Measurements from ENCODE around the gene CAPZA1.

Gene CAPZA1

GRCh38 chr1:112651205-112651604 lies 31.6 kb downstream of the CAPZA1 start:
- no peak overlapping the region for H3K4me3 ChIP-seq (ENCODE audit: low read depth, low read length)
- peaks cover 29 to 71% of the 10 kb centered on the region in 2 experiments for H3K36me3 ChIP-seq (ENCODE audit: control insufficient read depth in 2 of 2, insufficient read depth in 1 of 2, low read length in 2 of 2)
- ChIA-PET POLR2A (no interaction called here), CTCF (interaction anchor here (1.1 to 1.2 kb wide), 3 partner anchors 14 to 57 kb away, joined by 3 read pairs; no protein-coding TSS in a partner anchor)
- no peak overlapping the region for H3K27ac ChIP-seq (ENCODE audit: extremely low read depth, low read depth, low read length)
- H3K9me3 ChIP-seq (ENCODE audit: control insufficient read depth, insufficient read depth, low read depth, low read length) = no peaks in the 10 kb centered on the region
- TF ChIP-seq, protein P1, sequence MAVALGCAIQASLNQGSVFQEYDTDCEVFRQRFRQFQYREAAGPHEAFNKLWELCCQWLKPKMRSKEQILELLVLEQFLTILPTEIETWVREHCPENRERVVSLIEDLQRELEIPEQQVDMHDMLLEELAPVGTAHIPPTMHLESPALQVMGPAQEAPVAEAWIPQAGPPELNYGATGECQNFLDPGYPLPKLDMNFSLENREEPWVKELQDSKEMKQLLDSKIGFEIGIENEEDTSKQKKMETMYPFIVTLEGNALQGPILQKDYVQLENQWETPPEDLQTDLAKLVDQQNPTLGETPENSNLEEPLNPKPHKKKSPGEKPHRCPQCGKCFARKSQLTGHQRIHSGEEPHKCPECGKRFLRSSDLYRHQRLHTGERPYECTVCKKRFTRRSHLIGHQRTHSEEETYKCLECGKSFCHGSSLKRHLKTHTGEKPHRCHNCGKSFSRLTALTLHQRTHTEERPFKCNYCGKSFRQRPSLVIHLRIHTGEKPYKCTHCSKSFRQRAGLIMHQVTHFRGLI (tag by site-specific recombination; IDR thresholded peaks at IDR 0.05) = no peak
- TF ChIP-seq ZNF785 (tag by site-specific recombination; IDR thresholded peaks at IDR 0.05) (no peak), ZNF792 (tag by site-specific recombination; IDR thresholded peaks at IDR 0.05) (no peak), MEIS1 (CRISPR knock-in tag; IDR thresholded peaks at IDR 0.05; ENCODE audit: borderline replicate concordance) (no peak), PRDM1 (tag by site-specific recombination; IDR thresholded peaks at IDR 0.05) (no peak), GLIS1 (tag by site-specific recombination; IDR thresholded peaks at IDR 0.05) (no peak), ZXDB (tag by site-specific recombination; IDR thresholded peaks at IDR 0.05) (no peak)
- TF ChIP-seq, protein P2, sequence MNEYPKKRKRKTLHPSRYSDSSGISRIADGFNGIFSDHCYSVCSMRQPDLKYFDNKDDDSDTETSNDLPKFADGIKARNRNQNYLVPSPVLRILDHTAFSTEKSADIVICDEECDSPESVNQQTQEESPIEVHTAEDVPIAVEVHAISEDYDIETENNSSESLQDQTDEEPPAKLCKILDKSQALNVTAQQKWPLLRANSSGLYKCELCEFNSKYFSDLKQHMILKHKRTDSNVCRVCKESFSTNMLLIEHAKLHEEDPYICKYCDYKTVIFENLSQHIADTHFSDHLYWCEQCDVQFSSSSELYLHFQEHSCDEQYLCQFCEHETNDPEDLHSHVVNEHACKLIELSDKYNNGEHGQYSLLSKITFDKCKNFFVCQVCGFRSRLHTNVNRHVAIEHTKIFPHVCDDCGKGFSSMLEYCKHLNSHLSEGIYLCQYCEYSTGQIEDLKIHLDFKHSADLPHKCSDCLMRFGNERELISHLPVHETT (tag by site-specific recombination; IDR thresholded peaks at IDR 0.05) = no peak
- H3K4me1 ChIP-seq (ENCODE audit: control insufficient read depth, insufficient read depth, low read length) = no peaks in the 10 kb centered on the region

GRCh38 chr1:112665857-112666256 lies 46.2 kb downstream of the CAPZA1 start:
- H3K4me1 ChIP-seq (ENCODE audit: control insufficient read depth, insufficient read depth, low read length) = no peaks in the 10 kb centered on the region
- H3K4me3 ChIP-seq (ENCODE audit: low read depth, low read length) = no peak overlapping the region
- ChIA-PET POLR2A (no interaction called here), CTCF (no interaction called here)
- peak; percentile 73; the same call in 1 of the 2 replicates for TF ChIP-seq ZNF121 (tag by site-specific recombination; IDR thresholded peaks at IDR 0.05)
- no peak for TF ChIP-seq ZNF302 (tag by site-specific recombination; IDR thresholded peaks at IDR 0.05; ENCODE audit: low read depth)
- no peak for TF ChIP-seq ZNF776 (tag by site-specific recombination; IDR thresholded peaks at IDR 0.05; ENCODE audit: borderline replicate concordance)
- no peak for TF ChIP-seq ZNF610 (tag by site-specific recombination; IDR thresholded peaks at IDR 0.05; ENCODE audit: borderline replicate concordance)
- no peak for TF ChIP-seq ZBTB48 (tag by site-specific recombination; IDR thresholded peaks at IDR 0.05)
- TF ChIP-seq SETDB1 (IDR thresholded peaks at IDR 0.05; ENCODE audit: insufficient read length, low read length) = no peak
- no peaks in the 10 kb centered on the region for H3K9me3 ChIP-seq (ENCODE audit: control insufficient read depth, insufficient read depth, low read depth, low read length)
- H3K36me3 ChIP-seq (ENCODE audit: control insufficient read depth in 2 of 2, insufficient read depth in 1 of 2, low read length in 2 of 2) = peaks cover 43 to 95% of the 10 kb centered on the region in 2 experiments
- H3K27ac ChIP-seq (ENCODE audit: extremely low read depth, low read depth, low read length) = no peak overlapping the region

DNA sequence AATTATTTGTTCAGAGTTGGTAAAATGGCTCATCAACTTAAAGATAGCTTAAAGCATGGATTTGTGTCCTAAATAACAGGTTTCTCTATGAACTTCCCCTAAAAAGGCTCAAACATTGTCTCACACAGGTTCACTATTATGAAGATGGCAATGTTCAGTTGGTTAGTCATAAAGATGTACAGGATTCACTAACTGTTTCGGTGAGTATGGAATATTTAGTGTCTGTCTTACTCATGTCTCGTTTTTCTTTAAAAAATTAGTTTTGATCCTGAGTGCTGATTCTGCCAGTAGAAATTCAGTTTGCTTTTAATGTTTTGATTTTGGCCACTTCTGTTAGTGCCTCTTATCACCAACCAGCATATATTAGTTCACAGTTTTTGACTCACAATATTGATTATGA lies 47.3 kb downstream of the CAPZA1 start:
- H3K9me3 ChIP-seq (ENCODE audit: control insufficient read depth, insufficient read depth, low read depth, low read length) = no peaks in the 10 kb centered on the region
- H3K4me1 ChIP-seq (ENCODE audit: control insufficient read depth, insufficient read depth, low read length) = no peaks in the 10 kb centered on the region
- ChIA-PET CTCF (interaction anchor here (1.6 kb wide), 1 partner anchor 165 kb away, joined by 3 read pairs; no protein-coding TSS in a partner anchor), POLR2A (no interaction called here)
- H3K4me3 ChIP-seq (ENCODE audit: low read depth, low read length) = no peak overlapping the region
- TF ChIP-seq MZF1 (tag by site-specific recombination; IDR thresholded peaks at IDR 0.05; ENCODE audit: borderline replicate concordance) (no peak), ZFP69B (tag by site-specific recombination; IDR thresholded peaks at IDR 0.05) (no peak), PRDM1 (tag by site-specific recombination; IDR thresholded peaks at IDR 0.05) (no peak), TCF7L2 (IDR thresholded peaks at IDR 0.05; ENCODE audit: borderline replicate concordance, low read depth, low read length) (no peak), KLF1 (tag by site-specific recombination; IDR thresholded peaks at IDR 0.05) (no peak), ZNF585B (tag by site-specific recombination; IDR thresholded peaks at IDR 0.05) (no peak)
- no peak overlapping the region for H3K27ac ChIP-seq (ENCODE audit: extremely low read depth, low read depth, low read length)
- peaks cover 32 to 95% of the 10 kb centered on the region in 2 experiments for H3K36me3 ChIP-seq (ENCODE audit: control insufficient read depth in 2 of 2, insufficient read depth in 1 of 2, low read length in 2 of 2)

Measured in HEK293 (cell line).